IPS-18a (cell line): ENCODE data around the gene TXK.

Experiments
- H3K27ac ChIP-seq: one replicate; pipeline ENCODE4 v1.5.1; 2013; ENCODE audit warnings: low read length
- H3K27me3 ChIP-seq: one replicate; pipeline ENCODE4 v1.6.1; 2013; ENCODE audit warnings: mild to moderate bottlenecking, low read length; ENCODE audit not compliant: control insufficient read depth, insufficient read depth
- H3K36me3 ChIP-seq: one replicate; pipeline ENCODE4 v1.6.1; 2013; ENCODE audit warnings: low read depth, low read length; ENCODE audit not compliant: control insufficient read depth
- H3K4me1 ChIP-seq: one replicate; pipeline ENCODE4 v1.6.1; 2013; ENCODE audit warnings: low read depth, low read length; ENCODE audit not compliant: control insufficient read depth
- H3K4me3 ChIP-seq: one replicate; pipeline ENCODE4 v1.5.1; 2013; ENCODE audit warnings: low read length
- H3K9ac ChIP-seq: one replicate; pipeline ENCODE4 v1.6.1; 2013; ENCODE audit warnings: mild to moderate bottlenecking, low read length, moderate library complexity
- H3K9me3 ChIP-seq: one replicate; pipeline ENCODE4 v1.6.1; 2013; ENCODE audit warnings: low read depth, low read length; ENCODE audit not compliant: control insufficient read depth

The TXK gene

GRCh38 chr4:48044298-48044697 is 89.8 kb downstream of the TXK start:
- Histone ChIP-seq H3K27me3 (no peaks in the 10 kb centered on the region), H3K9ac (no peak overlapping the region), H3K9me3 (no peaks in the 10 kb centered on the region), H3K4me1 (no peaks in the 10 kb centered on the region), H3K27ac (no peak overlapping the region), H3K4me3 (no peak overlapping the region), H3K36me3 (no peaks in the 10 kb centered on the region)

DNA sequence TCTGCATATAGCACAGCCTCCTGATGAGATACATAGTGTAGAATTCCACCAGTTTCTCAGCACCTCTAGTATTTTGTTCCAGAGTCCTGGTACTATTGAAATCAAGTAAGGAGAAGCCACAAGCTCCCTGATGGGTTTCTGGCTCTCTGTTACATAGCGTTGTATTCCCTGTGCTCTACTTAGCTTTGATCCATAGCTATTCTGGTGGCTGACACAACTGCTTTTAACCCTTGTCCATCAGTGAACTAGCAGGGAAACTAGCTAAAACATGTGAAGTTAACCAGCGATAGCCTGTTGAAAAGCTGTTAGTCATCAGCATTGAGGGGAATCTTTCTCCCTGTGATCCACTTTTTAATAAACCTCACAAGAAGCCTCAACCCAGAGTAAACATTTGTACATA is 90.5 kb downstream of the TXK start:
- no peak overlapping the region for H3K9ac ChIP-seq
- no peaks in the 10 kb centered on the region for H3K36me3 ChIP-seq
- no peaks in the 10 kb centered on the region for H3K4me1 ChIP-seq
- no peak overlapping the region for H3K4me3 ChIP-seq
- H3K9me3 ChIP-seq, result no peaks in the 10 kb centered on the region
- no peak overlapping the region for H3K27ac ChIP-seq
- no peaks in the 10 kb centered on the region for H3K27me3 ChIP-seq

GRCh38 chr4:48042979-48043461 is 91.0 kb downstream of the TXK start:
- Histone ChIP-seq H3K36me3 (no peaks in the 10 kb centered on the region), H3K4me3 (no peak overlapping the region), H3K27ac (no peak overlapping the region), H3K27me3 (no peaks in the 10 kb centered on the region), H3K4me1 (no peaks in the 10 kb centered on the region), H3K9me3 (no peaks in the 10 kb centered on the region), H3K9ac (no peak overlapping the region)

- no peaks in the 10 kb centered on the region for H3K4me1 ChIP-seq
- no peak overlapping the region for H3K4me3 ChIP-seq
- H3K27ac ChIP-seq, result no peak overlapping the region
- H3K9me3 ChIP-seq, result no peaks in the 10 kb centered on the region
- H3K36me3 ChIP-seq, result no peaks in the 10 kb centered on the region
- no peak overlapping the region for H3K9ac ChIP-seq
- no peaks in the 10 kb centered on the region for H3K27me3 ChIP-seq
Measured at GRCh38 chr4:48041535-48042137, 92.4 kb downstream of the TXK start.

DNA sequence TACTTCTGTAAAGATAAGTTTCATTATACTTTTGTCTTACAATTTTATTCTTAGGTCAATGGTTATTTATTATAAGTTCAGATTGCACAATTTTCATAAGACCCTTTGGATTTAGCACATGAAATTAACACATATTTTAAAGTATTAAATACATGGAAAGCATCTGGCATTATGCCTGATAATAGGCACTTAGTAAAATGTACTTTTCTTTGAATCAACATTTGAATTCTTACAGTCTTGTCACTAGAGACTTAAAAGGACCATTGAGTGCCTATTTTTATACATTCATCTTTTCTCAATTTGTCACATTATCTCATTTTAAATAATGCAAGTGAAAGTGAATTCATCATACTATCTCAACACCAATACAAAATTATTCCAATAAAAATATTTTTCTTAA is 94.5 kb downstream of the TXK start:
- H3K27ac ChIP-seq, result no peak overlapping the region
- H3K9ac ChIP-seq, result no peak overlapping the region
- no peaks in the 10 kb centered on the region for H3K36me3 ChIP-seq
- no peaks in the 10 kb centered on the region for H3K4me1 ChIP-seq
- H3K4me3 ChIP-seq, result no peak overlapping the region
- no peaks in the 10 kb centered on the region for H3K27me3 ChIP-seq
- H3K9me3 ChIP-seq, result no peaks in the 10 kb centered on the region

DNA sequence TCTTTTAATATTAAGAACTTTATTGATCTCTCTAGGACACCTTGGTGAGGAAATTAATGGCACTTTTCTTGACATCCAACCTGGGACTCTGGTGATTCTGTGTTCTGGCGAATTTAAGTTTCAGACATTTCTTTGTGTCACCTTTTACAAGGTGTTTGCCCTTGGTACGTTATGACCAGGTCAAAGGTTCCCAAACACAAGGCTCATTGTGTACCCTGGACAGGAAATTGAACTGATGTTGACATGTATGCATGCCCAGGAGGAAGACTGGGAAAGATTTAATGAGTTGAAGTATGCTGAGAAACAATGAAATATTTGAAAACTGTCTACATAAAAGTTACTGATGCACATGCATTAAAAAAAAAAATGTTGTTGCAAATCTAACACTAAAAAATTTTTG is 95.4 kb downstream of the TXK start:
- Histone ChIP-seq H3K27ac (no peak overlapping the region), H3K4me1 (no peaks in the 10 kb centered on the region)

DNA sequence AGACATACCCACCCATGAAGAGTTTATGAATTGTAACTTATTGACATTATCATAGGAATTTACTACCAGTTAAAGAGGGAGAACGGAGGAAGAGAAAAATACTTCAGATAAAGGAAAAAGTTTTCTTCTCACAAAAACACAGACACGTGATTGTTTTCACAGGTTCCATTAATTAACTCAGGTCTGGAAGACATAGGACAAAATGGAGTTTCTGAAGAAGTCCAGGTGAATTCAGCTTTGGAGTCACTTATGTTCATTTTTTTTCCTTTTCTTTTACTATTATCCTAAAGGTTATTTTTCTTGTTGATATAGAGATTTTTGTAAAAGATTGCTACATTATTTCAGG is 97.0 kb downstream of the TXK start:
- H3K27ac ChIP-seq, result no peak overlapping the region

More for the DNA sequence above, 95.4 kb downstream of the TXK start:
- H3K9me3 ChIP-seq, result no peaks in the 10 kb centered on the region
- no peaks in the 10 kb centered on the region for H3K27me3 ChIP-seq
- no peak overlapping the region for H3K4me3 ChIP-seq
- H3K36me3 ChIP-seq, result no peaks in the 10 kb centered on the region
- H3K9ac ChIP-seq, result no peak overlapping the region

GRCh38 chr4:48035952-48036351 is 98.1 kb downstream of the TXK start:
- Histone ChIP-seq H3K36me3 (no peaks in the 10 kb centered on the region), H3K9ac (no peak overlapping the region), H3K9me3 (no peaks in the 10 kb centered on the region), H3K4me1 (no peaks in the 10 kb centered on the region), H3K27ac (no peak overlapping the region), H3K27me3 (no peaks in the 10 kb centered on the region), H3K4me3 (no peak overlapping the region)

More for the DNA sequence above, 97.0 kb downstream of the TXK start:
- no peaks in the 10 kb centered on the region for H3K27me3 ChIP-seq
- no peaks in the 10 kb centered on the region for H3K9me3 ChIP-seq
- no peaks in the 10 kb centered on the region for H3K4me1 ChIP-seq
- no peak overlapping the region for H3K9ac ChIP-seq
- no peaks in the 10 kb centered on the region for H3K36me3 ChIP-seq
- H3K4me3 ChIP-seq, result no peak overlapping the region

DNA sequence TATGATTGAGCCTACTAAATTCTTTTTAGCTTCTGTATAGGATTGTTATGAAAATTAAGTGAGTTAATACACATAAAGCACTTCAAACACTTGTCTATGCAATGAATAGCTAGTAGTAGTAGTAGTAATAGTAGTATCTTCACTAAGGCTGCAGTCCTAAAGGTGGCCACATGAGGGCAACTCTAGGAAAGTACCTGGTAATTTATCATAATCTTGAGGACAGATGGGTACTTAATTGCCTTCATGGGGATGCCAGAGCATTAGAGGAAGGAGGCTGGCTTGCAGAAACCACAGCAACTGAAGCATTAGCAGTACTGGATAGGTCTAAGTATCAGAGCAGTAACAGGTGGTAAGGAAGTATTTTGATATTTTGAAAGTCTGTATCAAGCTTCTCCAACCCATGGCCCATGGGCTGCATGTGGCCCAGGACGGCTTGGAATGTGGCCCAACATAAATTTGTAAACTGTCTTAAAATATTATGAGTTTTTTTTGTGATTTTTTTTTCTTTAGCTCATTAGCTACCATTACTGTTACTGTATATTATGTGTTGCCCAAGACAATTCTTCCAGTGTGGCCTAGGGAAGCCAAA is 100.1 kb downstream of the TXK start:
- H3K27ac ChIP-seq, result no peak overlapping the region
- H3K9ac ChIP-seq, result no peak overlapping the region
- H3K4me1 ChIP-seq, result peaks cover 17% of the 10 kb centered on the region
- no peaks in the 10 kb centered on the region for H3K36me3 ChIP-seq
- no peak overlapping the region for H3K4me3 ChIP-seq
- no peaks in the 10 kb centered on the region for H3K9me3 ChIP-seq
- no peaks in the 10 kb centered on the region for H3K27me3 ChIP-seq

DNA sequence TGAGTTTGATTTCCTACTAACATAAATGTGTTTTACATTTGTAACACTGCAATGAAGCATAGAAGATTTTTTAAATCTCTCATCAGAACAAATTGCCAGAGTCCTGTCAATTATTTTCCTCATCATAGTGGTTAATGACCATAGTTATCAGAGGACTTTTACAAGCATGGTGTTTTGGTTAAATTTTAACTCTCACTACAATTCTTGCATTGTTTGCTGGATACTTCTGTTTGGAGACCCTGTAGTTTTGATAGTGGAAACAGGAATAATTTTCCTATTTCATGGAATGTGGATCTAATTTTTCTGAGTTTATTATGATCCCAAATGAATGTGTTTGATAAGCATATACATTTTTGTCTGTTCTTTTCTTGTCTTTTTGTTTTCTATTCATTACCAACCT is 100.6 kb downstream of the TXK start:
- Histone ChIP-seq H3K27me3 (no peaks in the 10 kb centered on the region), H3K36me3 (no peaks in the 10 kb centered on the region), H3K27ac (no peak overlapping the region), H3K9ac (no peak overlapping the region), H3K4me1 (peaks cover 23% of the 10 kb centered on the region), H3K9me3 (no peaks in the 10 kb centered on the region), H3K4me3 (no peak overlapping the region)

- no peak overlapping the region for H3K4me3 ChIP-seq
- no peak overlapping the region for H3K9ac ChIP-seq
- H3K27ac ChIP-seq, result no peak overlapping the region
- H3K4me1 ChIP-seq, result peaks cover 25% of the 10 kb centered on the region
- no peaks in the 10 kb centered on the region for H3K27me3 ChIP-seq
- H3K36me3 ChIP-seq, result no peaks in the 10 kb centered on the region
- H3K9me3 ChIP-seq, result no peaks in the 10 kb centered on the region
Measured at GRCh38 chr4:48032721-48033120, 101.3 kb downstream of the TXK start.

- no peaks in the 10 kb centered on the region for H3K9me3 ChIP-seq
- H3K36me3 ChIP-seq, result no peaks in the 10 kb centered on the region
- no peak overlapping the region for H3K4me3 ChIP-seq
- H3K27me3 ChIP-seq, result no peaks in the 10 kb centered on the region
- no peak overlapping the region for H3K9ac ChIP-seq
- peaks cover 25% of the 10 kb centered on the region for H3K4me1 ChIP-seq
- no peak overlapping the region for H3K27ac ChIP-seq
Measured at GRCh38 chr4:48031802-48032525, 102.1 kb downstream of the TXK start.
